ENCODE measurements around the gene PRDM16.

Gene PRDM16

DNA sequence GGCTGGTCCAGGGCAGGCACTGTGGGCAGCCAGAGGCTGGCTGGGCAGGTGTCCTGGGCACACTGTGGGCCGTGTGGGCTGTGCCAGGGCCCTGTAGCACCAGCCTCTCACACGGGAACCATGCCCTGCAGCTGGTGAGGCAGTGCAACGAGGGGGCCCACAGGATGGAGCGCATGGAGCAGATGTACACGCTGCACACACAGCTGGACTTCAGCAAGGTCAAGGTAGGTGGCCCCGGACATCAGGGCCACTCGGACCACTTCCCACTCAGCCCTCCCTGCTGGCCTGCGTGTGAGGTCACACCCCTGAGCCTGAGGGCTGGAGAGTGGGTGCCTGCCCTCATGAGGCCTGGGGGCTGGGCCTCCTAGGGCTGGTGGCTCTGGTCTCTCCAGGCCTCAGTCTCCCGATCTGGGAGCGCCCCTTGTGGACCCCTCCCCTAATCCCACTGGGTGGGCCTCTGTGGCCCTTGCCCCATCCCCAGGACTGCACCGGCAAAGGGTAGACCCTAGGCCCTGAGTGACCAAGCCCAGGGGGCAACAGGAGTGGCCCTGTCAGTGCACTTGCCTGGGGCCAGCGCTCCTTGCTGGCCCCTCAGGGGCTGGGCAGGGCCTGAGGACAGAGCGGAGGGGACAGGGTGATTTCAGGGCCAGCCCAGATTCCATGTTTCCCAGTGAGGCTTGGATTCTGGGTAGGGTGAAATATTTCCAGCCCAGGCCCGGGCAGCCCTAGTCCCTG, 407.0 kb downstream of the PRDM16 start:
- no peaks in the 10 kb centered on the region for H3K36me3 ChIP-seq (ENCODE audit: insufficient read depth, low read length)
- no peak overlapping the region for H3K4me3 ChIP-seq (ENCODE audit: low read length)
- H3K27me3 ChIP-seq (ENCODE audit: control insufficient read depth, insufficient read depth, low read length), result peaks cover 13% of the 10 kb centered on the region
- no peaks in the 10 kb centered on the region for H3K9me3 ChIP-seq (replicated peaks; ENCODE audit: low read length)
- H3K9ac ChIP-seq (ENCODE audit: low read depth, low read length), result no peak overlapping the region
- peaks cover 20% of the 10 kb centered on the region for H3K4me1 ChIP-seq (ENCODE audit: control insufficient read depth, insufficient read depth, low read length)
- H3K4me2 ChIP-seq (ENCODE audit: low read length), result no peak overlapping the region

DNA sequence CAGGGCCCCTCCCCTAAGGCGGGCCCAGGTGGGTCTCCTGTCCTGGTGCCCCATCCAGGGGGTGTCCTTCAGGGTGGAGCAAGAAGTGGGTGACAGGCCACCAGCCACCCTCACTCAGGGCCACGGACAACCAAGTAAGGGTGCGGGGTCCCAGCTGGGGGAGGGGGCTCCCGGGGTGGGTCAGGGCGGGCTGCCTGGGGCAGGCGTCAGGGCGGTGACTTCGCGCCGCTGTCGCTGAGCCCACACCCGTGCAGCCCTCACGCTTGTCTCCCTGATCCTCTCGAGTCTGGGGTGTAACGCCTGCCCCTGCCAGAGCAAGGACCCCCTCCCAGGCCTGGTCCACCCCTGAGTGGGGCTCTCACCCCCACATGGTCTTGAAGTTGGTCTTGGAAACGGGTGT, 407.7 kb downstream of the PRDM16 start:
- Histone ChIP-seq H3K4me2 (ENCODE audit: low read length) (no peak overlapping the region), H3K4me1 (ENCODE audit: control insufficient read depth, insufficient read depth, low read length) (peaks cover 16% of the 10 kb centered on the region), H3K27me3 (ENCODE audit: control insufficient read depth, insufficient read depth, low read length) (peaks cover 17% of the 10 kb centered on the region), H3K9ac (ENCODE audit: low read depth, low read length) (no peak overlapping the region), H3K4me3 (ENCODE audit: low read length) (no peak overlapping the region), H3K36me3 (ENCODE audit: insufficient read depth, low read length) (no peaks in the 10 kb centered on the region), H3K9me3 (replicated peaks; ENCODE audit: low read length) (no peaks in the 10 kb centered on the region)

GRCh38 chr1:3477241-3477995, 408.4 kb downstream of the PRDM16 start:
- H3K9me3 ChIP-seq (replicated peaks; ENCODE audit: low read length), result no peaks in the 10 kb centered on the region
- H3K27me3 ChIP-seq (ENCODE audit: control insufficient read depth, insufficient read depth, low read length), result peaks cover 20% of the 10 kb centered on the region
- H3K36me3 ChIP-seq (ENCODE audit: insufficient read depth, low read length), result no peaks in the 10 kb centered on the region
- no peak overlapping the region for H3K4me3 ChIP-seq (ENCODE audit: low read length)
- H3K4me2 ChIP-seq (ENCODE audit: low read length), result no peak overlapping the region
- no peak overlapping the region for H3K9ac ChIP-seq (ENCODE audit: low read depth, low read length)
- peaks cover 12% of the 10 kb centered on the region for H3K4me1 ChIP-seq (ENCODE audit: control insufficient read depth, insufficient read depth, low read length)

DNA sequence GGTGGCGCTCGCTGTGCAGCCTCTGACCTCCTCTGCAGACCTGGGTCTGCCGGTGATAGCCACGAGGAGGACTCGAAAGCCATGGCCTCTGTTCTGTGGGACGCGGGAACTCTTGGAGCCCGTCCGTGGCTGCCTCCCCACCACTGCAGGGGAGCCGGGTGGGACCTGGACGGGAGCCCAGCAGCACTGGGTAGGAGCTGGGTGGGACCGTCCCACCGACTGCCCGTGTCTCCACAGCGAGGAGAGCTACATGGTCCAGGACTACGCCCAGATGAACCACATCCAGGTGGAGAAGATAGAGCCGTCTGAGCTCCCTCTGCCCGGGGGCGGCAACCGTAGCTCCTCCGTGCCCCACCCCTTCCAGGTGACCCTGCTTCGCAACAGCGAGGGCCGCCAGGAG, 409.2 kb downstream of the PRDM16 start:
- H3K9me3 ChIP-seq (replicated peaks; ENCODE audit: low read length), result no peaks in the 10 kb centered on the region
- no peaks in the 10 kb centered on the region for H3K36me3 ChIP-seq (ENCODE audit: insufficient read depth, low read length)
- peaks cover 8% of the 10 kb centered on the region for H3K4me1 ChIP-seq (ENCODE audit: control insufficient read depth, insufficient read depth, low read length)
- peaks cover 20% of the 10 kb centered on the region for H3K27me3 ChIP-seq (ENCODE audit: control insufficient read depth, insufficient read depth, low read length)
- H3K4me2 ChIP-seq (ENCODE audit: low read length), result no peak overlapping the region
- no peak overlapping the region for H3K9ac ChIP-seq (ENCODE audit: low read depth, low read length)
- no peak overlapping the region for H3K4me3 ChIP-seq (ENCODE audit: low read length)

DNA sequence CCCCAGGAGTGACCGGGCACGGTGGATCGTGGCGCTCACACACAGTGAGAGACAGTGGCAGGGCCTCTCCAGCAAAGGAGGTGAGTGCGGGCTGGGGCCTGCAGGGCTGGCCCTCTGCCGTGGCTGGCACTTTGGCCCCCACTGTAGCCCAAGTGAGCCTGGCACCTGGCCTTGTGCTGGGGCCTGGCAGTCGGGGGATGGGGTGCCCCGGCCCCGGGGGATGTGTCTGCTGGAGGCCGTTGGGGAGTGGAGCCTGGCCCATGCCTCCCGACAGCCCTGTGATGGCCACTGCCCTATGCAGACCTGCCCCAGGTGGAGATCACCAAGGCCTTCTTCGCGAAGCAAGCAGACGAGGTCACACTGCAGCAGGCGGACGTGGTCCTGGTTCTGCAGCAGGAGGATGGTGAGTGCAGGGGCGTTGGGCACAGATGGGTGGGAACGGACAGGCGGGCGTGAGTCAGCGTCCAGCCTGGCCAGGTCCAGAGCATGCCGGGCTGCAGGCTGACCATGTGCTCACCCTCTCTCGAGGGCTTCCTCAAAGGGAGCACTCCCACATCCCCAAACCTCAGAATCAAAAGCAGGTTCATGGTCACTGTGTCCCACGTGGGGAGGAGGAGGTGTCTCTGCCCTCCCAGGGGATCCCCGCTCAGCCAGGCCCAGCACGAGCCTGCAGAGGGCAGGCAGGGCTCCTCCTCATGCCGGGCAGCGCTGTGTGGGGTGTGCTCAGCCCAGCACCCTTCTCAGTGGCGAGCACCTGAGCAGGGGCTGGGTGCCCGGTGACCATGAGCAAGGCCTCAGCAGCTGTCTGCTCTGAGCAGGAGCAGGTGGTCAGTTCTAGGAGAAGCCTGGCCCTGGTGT, 410.7 kb downstream of the PRDM16 start:
- Histone ChIP-seq H3K27me3 (ENCODE audit: control insufficient read depth, insufficient read depth, low read length) (peaks cover 20% of the 10 kb centered on the region), H3K4me1 (ENCODE audit: control insufficient read depth, insufficient read depth, low read length) (no peaks in the 10 kb centered on the region), H3K9ac (ENCODE audit: low read depth, low read length) (no peak overlapping the region), H3K4me3 (ENCODE audit: low read length) (no peak overlapping the region), H3K4me2 (ENCODE audit: low read length) (no peak overlapping the region), H3K9me3 (replicated peaks; ENCODE audit: low read length) (no peaks in the 10 kb centered on the region), H3K36me3 (ENCODE audit: insufficient read depth, low read length) (no peaks in the 10 kb centered on the region)

DNA sequence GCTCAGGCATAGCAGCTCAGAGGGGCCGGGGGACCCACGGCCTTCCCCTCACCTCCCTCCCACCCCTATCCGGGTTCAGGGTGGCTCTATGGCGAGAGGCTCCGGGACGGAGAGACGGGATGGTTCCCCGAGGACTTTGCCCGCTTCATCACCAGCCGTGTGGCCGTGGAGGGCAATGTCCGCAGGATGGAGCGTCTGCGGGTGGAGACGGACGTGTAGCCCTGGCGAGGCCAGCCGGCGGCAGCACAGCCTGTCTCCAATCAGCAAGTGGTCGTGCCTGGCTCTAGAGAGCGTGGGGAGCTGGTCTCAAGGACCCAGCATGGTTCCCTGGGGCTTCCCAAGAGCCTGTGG, 411.3 kb downstream of the PRDM16 start:
- H3K36me3 ChIP-seq (ENCODE audit: insufficient read depth, low read length), result no peaks in the 10 kb centered on the region
- no peak overlapping the region for H3K9ac ChIP-seq (ENCODE audit: low read depth, low read length)
- H3K4me3 ChIP-seq (ENCODE audit: low read length), result no peak overlapping the region
- H3K4me1 ChIP-seq (ENCODE audit: control insufficient read depth, insufficient read depth, low read length), result no peaks in the 10 kb centered on the region
- H3K4me2 ChIP-seq (ENCODE audit: low read length), result no peak overlapping the region
- H3K27me3 ChIP-seq (ENCODE audit: control insufficient read depth, insufficient read depth, low read length), result peaks cover 24% of the 10 kb centered on the region
- no peaks in the 10 kb centered on the region for H3K9me3 ChIP-seq (replicated peaks; ENCODE audit: low read length)

DNA sequence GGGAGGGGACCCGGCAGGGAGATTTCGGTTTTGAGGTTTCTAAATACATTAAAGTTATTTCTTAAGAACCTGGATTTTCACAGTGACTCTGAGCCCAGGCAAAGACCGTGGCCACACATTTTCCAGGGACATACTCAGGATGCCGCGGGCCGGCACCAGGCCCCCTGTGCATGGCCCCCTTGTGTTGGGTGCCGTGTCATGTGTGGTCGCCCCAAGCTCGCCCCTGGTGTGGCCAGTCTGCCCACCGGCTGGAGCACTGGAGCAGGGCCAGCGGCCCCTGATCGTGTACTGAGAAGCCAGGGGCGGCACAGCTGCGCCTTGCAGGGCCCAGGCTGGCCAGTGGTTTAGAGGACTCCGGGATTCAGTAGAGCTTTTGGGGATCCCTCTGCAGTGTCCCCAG, 412.0 kb downstream of the PRDM16 start:
- Histone ChIP-seq H3K4me3 (ENCODE audit: low read length) (no peak overlapping the region), H3K9me3 (replicated peaks; ENCODE audit: low read length) (no peaks in the 10 kb centered on the region), H3K9ac (ENCODE audit: low read depth, low read length) (no peak overlapping the region), H3K4me1 (ENCODE audit: control insufficient read depth, insufficient read depth, low read length) (no peaks in the 10 kb centered on the region), H3K4me2 (ENCODE audit: low read length) (no peak overlapping the region), H3K36me3 (ENCODE audit: insufficient read depth, low read length) (no peaks in the 10 kb centered on the region), H3K27me3 (ENCODE audit: control insufficient read depth, insufficient read depth, low read length) (peaks cover 27% of the 10 kb centered on the region)

GRCh38 chr1:3481836-3482375, 412.9 kb downstream of the PRDM16 start:
- no peak overlapping the region for H3K4me2 ChIP-seq (ENCODE audit: low read length)
- H3K36me3 ChIP-seq (ENCODE audit: insufficient read depth, low read length), result no peaks in the 10 kb centered on the region
- H3K4me3 ChIP-seq (ENCODE audit: low read length), result no peak overlapping the region

DNA sequence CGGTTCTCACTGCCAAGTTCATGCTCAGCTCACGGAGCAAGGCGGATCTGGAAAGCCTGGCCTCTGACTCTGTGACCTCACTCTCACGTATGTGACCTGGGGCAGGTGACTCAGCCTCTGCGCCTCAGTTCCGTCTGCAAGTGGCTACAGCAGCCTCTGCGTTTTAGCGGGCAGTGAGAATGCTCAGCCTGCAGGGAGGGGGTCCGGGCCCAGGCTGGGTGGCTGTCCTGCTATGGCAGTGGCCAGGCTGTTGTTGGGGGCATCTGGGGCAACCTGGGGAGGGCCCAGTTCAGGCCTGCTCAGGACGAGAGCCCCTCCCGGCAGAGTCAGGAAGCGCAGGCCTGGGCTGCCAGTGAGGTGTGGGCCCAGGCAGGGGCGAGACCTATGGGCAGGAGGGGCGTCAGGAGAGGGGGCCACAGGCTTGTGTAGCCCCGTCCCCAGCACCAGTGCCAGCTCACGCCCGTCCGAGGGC, 413.4 kb downstream of the PRDM16 start:
- Histone ChIP-seq H3K9ac (ENCODE audit: low read depth, low read length) (no peak overlapping the region), H3K27me3 (ENCODE audit: control insufficient read depth, insufficient read depth, low read length) (peaks cover 32% of the 10 kb centered on the region), H3K4me1 (ENCODE audit: control insufficient read depth, insufficient read depth, low read length) (no peaks in the 10 kb centered on the region), H3K4me2 (ENCODE audit: low read length) (no peak overlapping the region), H3K36me3 (ENCODE audit: insufficient read depth, low read length) (no peaks in the 10 kb centered on the region), H3K9me3 (replicated peaks; ENCODE audit: low read length) (no peaks in the 10 kb centered on the region), H3K4me3 (ENCODE audit: low read length) (no peak overlapping the region)

More at GRCh38 chr1:3481836-3482375, 412.9 kb downstream of the PRDM16 start:
- Histone ChIP-seq H3K4me1 (ENCODE audit: control insufficient read depth, insufficient read depth, low read length) (no peaks in the 10 kb centered on the region), H3K9me3 (replicated peaks; ENCODE audit: low read length) (no peaks in the 10 kb centered on the region), H3K9ac (ENCODE audit: low read depth, low read length) (no peak overlapping the region), H3K27me3 (ENCODE audit: control insufficient read depth, insufficient read depth, low read length) (peaks cover 29% of the 10 kb centered on the region)

GRCh38 chr1:3483380-3483779, 414.4 kb downstream of the PRDM16 start:
- Histone ChIP-seq H3K27me3 (ENCODE audit: control insufficient read depth, insufficient read depth, low read length) (peaks cover 35% of the 10 kb centered on the region), H3K4me3 (ENCODE audit: low read length) (no peak overlapping the region), H3K9ac (ENCODE audit: low read depth, low read length) (no peak overlapping the region), H3K4me2 (ENCODE audit: low read length) (no peak overlapping the region), H3K9me3 (replicated peaks; ENCODE audit: low read length) (peaks cover under 1% of the 10 kb centered on the region), H3K4me1 (ENCODE audit: control insufficient read depth, insufficient read depth, low read length) (no peaks in the 10 kb centered on the region), H3K36me3 (ENCODE audit: insufficient read depth, low read length) (no peaks in the 10 kb centered on the region)

DNA sequence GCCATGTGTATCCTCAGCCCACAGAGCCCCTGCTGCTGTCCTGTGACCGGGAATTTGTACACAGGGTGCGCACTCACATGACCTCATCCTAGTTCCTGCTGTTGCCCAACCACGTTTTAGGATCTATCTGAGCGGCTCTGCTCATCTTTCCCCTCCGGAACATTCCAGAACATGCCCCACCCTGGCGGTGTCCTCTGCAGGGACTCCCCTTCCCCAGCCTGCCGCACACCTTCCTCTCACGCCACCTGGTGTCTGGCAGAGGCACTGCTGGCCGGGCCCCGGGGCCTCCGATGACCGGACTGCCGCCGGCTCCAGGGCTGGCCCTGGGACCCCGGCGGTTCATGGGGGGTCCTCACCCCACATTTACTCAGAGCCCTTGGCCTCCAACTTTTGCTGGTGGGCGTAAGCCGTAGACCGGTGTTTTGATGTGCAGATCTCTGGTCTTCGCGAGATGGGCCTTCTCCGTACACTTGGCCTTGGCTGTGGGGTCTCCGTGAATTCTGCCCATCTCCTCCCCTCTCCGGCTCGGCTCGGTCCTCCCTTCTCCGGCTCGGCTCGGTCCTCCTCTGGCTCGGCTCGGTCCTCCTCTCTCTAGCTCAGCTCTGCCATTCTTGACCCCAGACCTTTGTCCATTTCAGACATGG, 414.9 kb downstream of the PRDM16 start:
- no peaks in the 10 kb centered on the region for H3K4me1 ChIP-seq (ENCODE audit: control insufficient read depth, insufficient read depth, low read length)
- no peaks in the 10 kb centered on the region for H3K36me3 ChIP-seq (ENCODE audit: insufficient read depth, low read length)
- H3K9ac ChIP-seq (ENCODE audit: low read depth, low read length), result no peak overlapping the region
- peaks cover 6% of the 10 kb centered on the region for H3K9me3 ChIP-seq (replicated peaks; ENCODE audit: low read length)
- H3K27me3 ChIP-seq (ENCODE audit: control insufficient read depth, insufficient read depth, low read length), result peaks cover 35% of the 10 kb centered on the region
- no peak overlapping the region for H3K4me2 ChIP-seq (ENCODE audit: low read length)
- no peak overlapping the region for H3K4me3 ChIP-seq (ENCODE audit: low read length)

Measured in skeletal muscle satellite cell (primary cell).